Stimulated activated CD8-positive, alpha-beta memory T cell treated with anti-CD3 and anti-CD28 coated beads, Interleukin-4, amount 100 ng/mL, for 48 hours (primary cell): ENCODE data around the gene IQSEC1.

Experiments
- DNase-seq: peaks from one replicate; pipeline ENCODE4 v3.0.0-alpha.2; 2020

The IQSEC1 gene

GRCh38 chr3:12995389-12996180 lies 77.6 kb downstream of the IQSEC1 start:
- DNase-seq, result no peak

GRCh38 chr3:12994607-12995388 lies 78.4 kb downstream of the IQSEC1 start:
- peak; percentile 91 for DNase-seq

GRCh38 chr3:12994357-12994606 lies 78.9 kb downstream of the IQSEC1 start:
- DNase-seq, result no peak

- DNase-seq, result no peak
Measured at GRCh38 chr3:12993517-12994356, 79.5 kb downstream of the IQSEC1 start.

- no peak for DNase-seq
Measured at GRCh38 chr3:12992629-12993516, 80.4 kb downstream of the IQSEC1 start.

- no peak for DNase-seq
Measured at GRCh38 chr3:12991861-12992281, 81.4 kb downstream of the IQSEC1 start.

- DNase-seq, result no peak
Measured at GRCh38 chr3:12991481-12991837, 81.8 kb downstream of the IQSEC1 start.

- DNase-seq, result no peak
Measured at GRCh38 chr3:12990781-12991480, 82.3 kb downstream of the IQSEC1 start.

- DNase-seq, result no peak
Measured at GRCh38 chr3:12990306-12990705, 82.9 kb downstream of the IQSEC1 start.

GRCh38 chr3:12988728-12989454 lies 84.3 kb downstream of the IQSEC1 start:
- DNase-seq, result no peak

GRCh38 chr3:12987602-12988001 lies 85.6 kb downstream of the IQSEC1 start:
- DNase-seq, result no peak

- DNase-seq, result no peak
Measured at GRCh38 chr3:12986986-12987385, 86.2 kb downstream of the IQSEC1 start.

- no peak for DNase-seq
Measured at GRCh38 chr3:12986521-12986920, 86.7 kb downstream of the IQSEC1 start.

GRCh38 chr3:12986031-12986430 lies 87.2 kb downstream of the IQSEC1 start:
- DNase-seq, result no peak

- DNase-seq, result no peak
Measured at GRCh38 chr3:12985148-12985547, 88.1 kb downstream of the IQSEC1 start.

- peak; percentile 73 for DNase-seq
Measured at GRCh38 chr3:12984023-12984823, 89.0 kb downstream of the IQSEC1 start.

- DNase-seq, result no peak
Measured at GRCh38 chr3:12983319-12983718, 89.9 kb downstream of the IQSEC1 start.

GRCh38 chr3:12982619-12983101 lies 90.6 kb downstream of the IQSEC1 start:
- DNase-seq, result no peak

- no peak for DNase-seq
Measured at GRCh38 chr3:12981306-12982275, 91.6 kb downstream of the IQSEC1 start.
